GM19035 (cell line): Measurements from ENCODE around the gene ECT2L.

ENCODE experiments used
- ATAC-seq: cut with Tn5 transposase; IDR thresholded peaks from one replicate; pipeline ENCODE4 v1.9.1; 2021; ENCODE audit not compliant: unreplicated experiment

Gene ECT2L

GRCh38 chr6:138795809-138796603 lies at the start of gene ECT2L:
TSS of gene ECT2L (plus strand) at chr6:138796087. CDS start at chr6:138813275, 17,188 bp downstream.
- ATAC-seq: no peak

GRCh38 chr6:138752017-138752416 lies 43.9 kb upstream of the ECT2L start:
- no peak for ATAC-seq

GRCh38 chr6:138757136-138757535 lies 38.8 kb upstream of the ECT2L start:
- no peak for ATAC-seq

GRCh38 chr6:138765896-138766655 lies 29.8 kb upstream of the ECT2L start:
- ATAC-seq: no peak

GRCh38 chr6:138769102-138769676 lies 26.7 kb upstream of the ECT2L start:
- no peak for ATAC-seq

GRCh38 chr6:138772596-138773176 lies 23.2 kb upstream of the ECT2L start:
- ATAC-seq: peak; percentile 1

- peak; percentile 97 for ATAC-seq
Observed at GRCh38 chr6:138773177-138774091, 22.5 kb upstream of the ECT2L start, which contains the start of gene CCDC28A. TSS of gene CCDC28A (plus strand) at chr6:138773769. CDS start at chr6:138776121, 2,352 bp downstream.

- no peak for ATAC-seq
Observed at GRCh38 chr6:138774370-138774769, 21.5 kb upstream of the ECT2L start.

GRCh38 chr6:138776659-138777058 lies 19.2 kb upstream of the ECT2L start:
- no peak for ATAC-seq

- no peak for ATAC-seq
Observed at GRCh38 chr6:138778331-138778730, 17.6 kb upstream of the ECT2L start.

- no peak for ATAC-seq
Observed at GRCh38 chr6:138782243-138782642, 13.6 kb upstream of the ECT2L start.

- ATAC-seq: no peak
Observed at GRCh38 chr6:138785079-138785478, 10.8 kb upstream of the ECT2L start.

- ATAC-seq: no peak
Observed at GRCh38 chr6:138785980-138786379, 9.9 kb upstream of the ECT2L start.

- no peak for ATAC-seq
Observed at GRCh38 chr6:138787138-138787537, 8.7 kb upstream of the ECT2L start.

GRCh38 chr6:138796771-138797170 lies 884 bp downstream of the ECT2L start:
- ATAC-seq: no peak

- no peak for ATAC-seq
Observed at GRCh38 chr6:138797806-138798446, 2.0 kb downstream of the ECT2L start.

- peak; percentile 67 for ATAC-seq
Observed at GRCh38 chr6:138800377-138801150, 4.7 kb downstream of the ECT2L start.

GRCh38 chr6:138803331-138803730 lies 7.4 kb downstream of the ECT2L start:
- no peak for ATAC-seq

GRCh38 chr6:138803861-138804260 lies 8.0 kb downstream of the ECT2L start:
- no peak for ATAC-seq
